ENCODE data around the gene INTS15. TPM values are rescaled to one million over a fixed set of nuclear protein-coding genes. Genes with fewer than 3 reads are reported as not detected.

Gene INTS15
- total and polyA plus RNA-seq, 9 of the 15 experiments (the other 6 are each of a cell fraction or from before 2014, with no cell fraction given), result 0.52 to 28.9 (median 11.6) TPM

- TF ChIP-seq ZBTB1 (CRISPR knock-in tag; IDR thresholded peaks at IDR 0.05; ENCODE audit: borderline replicate concordance, low read depth) (peak; percentile 18; the same call in 1 of the 2 replicates), MCM3 (IDR thresholded peaks at IDR 0.05) (no peak), NR2C1 (IDR thresholded peaks at IDR 0.05) (no peak), NR2C1 (tag; IDR thresholded peaks at IDR 0.05) (no peak), ZNF3 (CRISPR knock-in tag; IDR thresholded peaks at IDR 0.05) (no peak), ZNF830 (CRISPR knock-in tag; IDR thresholded peaks at IDR 0.05) (no peak), TARDBP (IDR thresholded peaks at IDR 0.05) (no peak), ZNF79 (CRISPR knock-in tag; IDR thresholded peaks at IDR 0.05; ENCODE audit: low read depth) (no peak), ZNF75A (CRISPR knock-in tag; IDR thresholded peaks at IDR 0.05) (0 out of 2 replicates have a peak, but pooled peaks have one; percentile 39), NFRKB (IDR thresholded peaks at IDR 0.05; ENCODE audit: low read depth) (no peak), MAFK (IDR thresholded peaks at IDR 0.05; ENCODE audit: low read length) (no peak), YY1 (IDR thresholded peaks at IDR 0.05; ENCODE audit: borderline replicate concordance in 1 of 3, control insufficient read depth in 1 of 3, extremely low read depth in 1 of 3, insufficient read depth in 3 of 3, insufficient read length in 1 of 3, insufficient replicate concordance in 2 of 3, low read depth in 1 of 3, low read length in 2 of 3) (peak in 2 of 3 experiments; percentile 69 to 78), SMARCE1 (IDR thresholded peaks at IDR 0.05) (no peak), POLR2A (conservative IDR thresholded peaks at IDR 0.05) (no peak; the same call in 1 of the 2 replicates), CSDE1 (IDR thresholded peaks at IDR 0.05) (no peak), CREB5 (CRISPR knock-in tag; IDR thresholded peaks at IDR 0.05) (no peak), ZNF717 (CRISPR knock-in tag; IDR thresholded peaks at IDR 0.05) (no peak), SMAD3 (CRISPR knock-in tag; conservative IDR thresholded peaks at IDR 0.05) (no peak), FOXP4 (CRISPR knock-in tag; IDR thresholded peaks at IDR 0.05; ENCODE audit: borderline replicate concordance) (peak; percentile 50; the same call in 1 of the 2 replicates), NCOA2 (IDR thresholded peaks at IDR 0.05; ENCODE audit: partially characterized antibody in 2 of 2) (no peak), ZNF778 (CRISPR knock-in tag; IDR thresholded peaks at IDR 0.05) (no peak), RUNX1 (IDR thresholded peaks at IDR 0.05; ENCODE audit: low read depth) (no peak)
- TF ChIP-seq, protein P1, sequence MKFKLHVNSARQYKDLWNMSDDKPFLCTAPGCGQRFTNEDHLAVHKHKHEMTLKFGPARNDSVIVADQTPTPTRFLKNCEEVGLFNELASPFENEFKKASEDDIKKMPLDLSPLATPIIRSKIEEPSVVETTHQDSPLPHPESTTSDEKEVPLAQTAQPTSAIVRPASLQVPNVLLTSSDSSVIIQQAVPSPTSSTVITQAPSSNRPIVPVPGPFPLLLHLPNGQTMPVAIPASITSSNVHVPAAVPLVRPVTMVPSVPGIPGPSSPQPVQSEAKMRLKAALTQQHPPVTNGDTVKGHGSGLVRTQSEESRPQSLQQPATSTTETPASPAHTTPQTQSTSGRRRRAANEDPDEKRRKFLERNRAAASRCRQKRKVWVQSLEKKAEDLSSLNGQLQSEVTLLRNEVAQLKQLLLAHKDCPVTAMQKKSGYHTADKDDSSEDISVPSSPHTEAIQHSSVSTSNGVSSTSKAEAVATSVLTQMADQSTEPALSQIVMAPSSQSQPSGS (CRISPR knock-in tag; IDR thresholded peaks at IDR 0.05), result no peak
These were observed at the start of gene INTS15 (continued) for GRCh38 chr7:6589829-6590644.

Data from K562 (cell line).